K562 (cell line): ENCODE measurements around the gene POU2AF1. TPM values are rescaled to one million over a fixed set of nuclear protein-coding genes. Genes with fewer than 3 reads are reported as not detected.

Experiments used
- ATAC-seq: fragments of 200-7000 bp; cut with Tn5 transposase; 3 replicates; pipeline ENCODE4 v1.9.1; 2020; ENCODE audit warnings: moderate library complexity
- BruUV-seq: library from RNA; stranded (reverse); fragments of 400-500 nt; replicated peaks from 2 replicates; lab custom pipeline; 2021; lab: Mats Ljungman, UMichigan
- CTCF ChIA-PET: fragments of 300-600 bp; formaldehyde crosslinking; extraction: SDS; loops from one replicate; lab custom pipeline; 2021; ENCODE audit warnings: low intra/inter-chr PET ratio; lab: Yijun Ruan, JAX
- POLR2A ChIA-PET: fragments of 300-600, 350-650 bp; sonication (Branson Sonifier 250); formaldehyde crosslinking; extraction: SDS; loops from one replicate; lab custom pipeline; 2021; ENCODE audit warnings: antibody characterized with exemption, inconsistent platforms; lab: Yijun Ruan, JAX
- DNase-seq, 4 experiments: peaks; one replicate each; pipeline versions ENCODE4 v3.0.0 to v3.0.0-alpha.2; 2011 to 2018; ENCODE audit warnings: low spot score in 3 of 4, mixed read lengths in 3 of 4; ENCODE audit errors: extremely low read depth in 1 of 4
- FAIRE-seq: peaks from 2 replicates; lab custom pipeline; 2011; peaks lifted over from hg19 to GRCh38; lab: Jason Lieb, UNC
- H2AFZ ChIP-seq: 2 replicates; pipeline ENCODE4 v1.6.0; 2011; ENCODE audit warnings: low read depth, low read length, control low read depth, inconsistent platforms
- H3K27ac ChIP-seq: fragments of 200-600 bp; 3 replicates; pipeline ENCODE4 v1.8.0; 2011; ENCODE audit warnings: low read depth, mild to moderate bottlenecking, control low read depth, inconsistent platforms, low read length, moderate library complexity, mixed read lengths; ENCODE audit errors: extremely low read depth
- H3K27me3 ChIP-seq, 2 experiments: fragments of 300-600 bp in 1 of 2; 2 replicates in 1 of 2; 3 replicates in 1 of 2; pipeline versions ENCODE4 v1.6.0 to v1.8.0; 2011; ENCODE audit warnings: inconsistent platforms in 2 of 2, low read length in 2 of 2, mild to moderate bottlenecking in 1 of 2, mixed read lengths in 1 of 2, moderate library complexity in 1 of 2; ENCODE audit not compliant: control insufficient read depth in 2 of 2, insufficient read depth in 2 of 2
- H3K36me3 ChIP-seq: fragments of 300-600 bp; 3 replicates; pipeline ENCODE4 v1.8.0; 2011; ENCODE audit warnings: mild to moderate bottlenecking, low read length, inconsistent platforms; ENCODE audit not compliant: control insufficient read depth, insufficient read depth
- H3K4me1 ChIP-seq, 2 experiments: fragments of 200-600 bp in 1 of 2; replicated peaks in 1 of 2; 2 replicates in 1 of 2; 3 replicates in 1 of 2; pipeline versions ENCODE4 v1.5.1 to v1.8.0; 2011; ENCODE audit warnings: inconsistent platforms in 2 of 2, low read length in 2 of 2, mild to moderate bottlenecking in 1 of 2, mixed read lengths in 1 of 2, moderate library complexity in 1 of 2; ENCODE audit not compliant: control insufficient read depth in 2 of 2, insufficient read depth in 2 of 2
- H3K4me2 ChIP-seq: 2 replicates; pipeline ENCODE4 v1.6.1; 2011; ENCODE audit warnings: low read length, control low read depth, inconsistent platforms, mixed read lengths; ENCODE audit not compliant: insufficient read depth
- H3K4me3 ChIP-seq: fragments of 200-600 bp; sonication (generic), shearing (Covaris generic); 2 replicates; pipeline ENCODE4 v1.5.1; 2016; ENCODE audit warnings: control low read depth, inconsistent platforms
- H3K79me2 ChIP-seq: fragments of 200-600 bp; 3 replicates; pipeline ENCODE4 v1.8.0; 2011; ENCODE audit warnings: low read length, inconsistent platforms; ENCODE audit not compliant: control insufficient read depth, insufficient read depth
- H3K9ac ChIP-seq, 2 experiments: 2 replicates each; pipeline versions ENCODE4 v1.6.0 to v1.6.1; 2011; ENCODE audit warnings: low read depth in 2 of 2, low read length in 2 of 2, control low read depth in 1 of 2, inconsistent platforms in 1 of 2, mild to moderate bottlenecking in 1 of 2, mixed read lengths in 1 of 2; ENCODE audit not compliant: insufficient read depth in 1 of 2
- H3K9me1 ChIP-seq: one replicate; pipeline ENCODE4 v1.6.0; 2011; ENCODE audit warnings: inconsistent platforms, mild to moderate bottlenecking, low read length, moderate library complexity; ENCODE audit not compliant: control insufficient read depth, insufficient read depth
- H3K9me3 ChIP-seq: replicated peaks from 2 replicates; pipeline ENCODE4 v1.5.1; 2011; ENCODE audit warnings: low read depth, low read length, inconsistent platforms; ENCODE audit not compliant: control insufficient read depth, insufficient read depth
- H4K20me1 ChIP-seq: replicated peaks from 2 replicates; pipeline ENCODE4 v1.6.1; 2011; ENCODE audit warnings: low read length, inconsistent platforms, mixed read lengths; ENCODE audit not compliant: control insufficient read depth, insufficient read depth
- C11orf30 ChIP-seq: fragments of 450-650 bp; IDR thresholded peaks from 2 replicates; pipeline ENCODE4 v1.6.1; 2016; ENCODE audit warnings: low read depth, mild to moderate bottlenecking
- JUN ChIP-seq, 2 experiments: sonication (generic) in 1 of 2; formaldehyde crosslinking in 1 of 2; IDR thresholded peaks; 2 replicates each; pipeline versions ENCODE4 v1.6.1 to v1.8.0; 2012 to 2022; ENCODE audit warnings: borderline replicate concordance in 2 of 2, mild to moderate bottlenecking in 2 of 2, improper control_type of control experiment in 1 of 2, low read depth in 1 of 2, low read length in 1 of 2, missing genetic modification reagents in 1 of 2
- MAFF ChIP-seq: IDR thresholded peaks from 2 replicates; pipeline ENCODE4 v1.6.1; 2012; ENCODE audit warnings: low read length, improper control_type of control experiment
- MCM5 ChIP-seq: fragments of 450-650 bp; IDR thresholded peaks from 2 replicates; pipeline ENCODE4 v1.6.1; 2016; ENCODE audit warnings: low read depth
- NFRKB ChIP-seq: fragments of 450-650 bp; IDR thresholded peaks from 2 replicates; pipeline ENCODE4 v1.6.1; 2016; ENCODE audit warnings: low read depth
- PHF20 ChIP-seq: fragments of 450-650 bp; IDR thresholded peaks from 2 replicates; pipeline ENCODE4 v1.6.1; 2018; ENCODE audit not compliant: partially characterized antibody
- RAD21 ChIP-seq, 2 experiments: fragments of 250-450 bp in 1 of 2; fragments of 450-650 bp in 1 of 2; sonication (Bioruptor Pico) in 1 of 2; formaldehyde crosslinking in 1 of 2; IDR thresholded peaks in 1 of 2; conservative IDR thresholded peaks in 1 of 2; 2 replicates each; pipeline versions ENCODE4 v1.4.0 to v1.8.0; 2020 to 2022; ENCODE audit warnings: mild to moderate bottlenecking in 2 of 2, moderate library complexity in 1 of 2
- SETDB1 ChIP-seq: IDR thresholded peaks from one replicate; pipeline ENCODE4 v1.6.1; 2012; ENCODE audit warnings: low read length, control low read depth, inconsistent platforms
- SMC3 ChIP-seq: conservative IDR thresholded peaks from 2 replicates; pipeline ENCODE4 v1.6.1; 2011; ENCODE audit warnings: low read depth, low read length, improper control_type of control experiment; ENCODE audit not compliant: insufficient read depth
- TAF9B ChIP-seq: fragments of 450-650 bp; IDR thresholded peaks from 2 replicates; pipeline ENCODE4 v1.6.1; 2018; ENCODE audit warnings: mild to moderate bottlenecking; ENCODE audit not compliant: partially characterized antibody
- ZNF316 ChIP-seq: fragments of 450-650 bp; IDR thresholded peaks from 2 replicates; pipeline ENCODE4 v1.6.1; 2016
- WGBS: fragments of 100-300 bp; shearing (Covaris generic); methylation state at CpG from one replicate; pipeline ENCODE4 v1.1.6; 2016; ENCODE audit warnings: low coverage, mixed read lengths; ENCODE audit not compliant: insufficient coverage; ENCODE audit errors: missing lambda C conversion rate; 5-methylcytosine and 5-hydroxymethylcytosine counted together
- in situ Hi-C: fragments of 300-500 bp; cut with MboI; formaldehyde crosslinking; loops from 4 replicates; pipeline ENCODE4 v1.15.0; 2018; ENCODE audit warnings: inconsistent platforms, mixed read lengths
- intact Hi-C: fragments of 100-400 bp; cut with micrococcal nuclease; formaldehyde crosslinking; loops from 2 replicates; pipeline ENCODE4 v1.14.2; 2022
- polyA plus RNA-seq, 8 experiments: library from polyadenylated mRNA; depleted of rRNA in 4 of 8; stranded (reverse) in 5 of 8; unstranded in 3 of 8; fragments of >200 nt; fragmentation: Nextera tagmentation in 2 of 8; fragmentation: Illumina TruSeq in 1 of 8; extraction: Ambion mirVana in 2 of 8; extraction: Trizol in 1 of 8; gene quantifications; 2 replicates each; pipeline versions ENCODE4 v1.2.1 to v1.2.3, GENCODE V29; 2011 to 2014; ENCODE audit warnings: inconsistent platforms in 1 of 8, missing spikeins in 1 of 8
- total RNA-seq, 7 experiments: library from RNA; depleted of rRNA in 6 of 7; stranded (reverse); fragments of >200 nt in 6 of 7; fragmentation: Illumina TruSeq in 2 of 7; extraction: Trizol in 2 of 7; gene quantifications; 2 replicates each; pipeline versions ENCODE4 v1.2.1 to v1.2.3, GENCODE V29; 2011 to 2021; ENCODE audit warnings: low replicate concordance in 1 of 7
- TF ChIP-seq, protein P1 (sequence below): IDR thresholded peaks from 2 replicates; pipeline ENCODE4 v1.6.1; 2012; ENCODE audit warnings: low read depth, low read length, improper control_type of control experiment, borderline replicate concordance

The POU2AF1 gene
- total and polyA plus RNA-seq, 9 of the 15 experiments (the other 6 are each of a cell fraction or from before 2014, with no cell fraction given) = 0.09 TPM; not detected in 8

DNA sequence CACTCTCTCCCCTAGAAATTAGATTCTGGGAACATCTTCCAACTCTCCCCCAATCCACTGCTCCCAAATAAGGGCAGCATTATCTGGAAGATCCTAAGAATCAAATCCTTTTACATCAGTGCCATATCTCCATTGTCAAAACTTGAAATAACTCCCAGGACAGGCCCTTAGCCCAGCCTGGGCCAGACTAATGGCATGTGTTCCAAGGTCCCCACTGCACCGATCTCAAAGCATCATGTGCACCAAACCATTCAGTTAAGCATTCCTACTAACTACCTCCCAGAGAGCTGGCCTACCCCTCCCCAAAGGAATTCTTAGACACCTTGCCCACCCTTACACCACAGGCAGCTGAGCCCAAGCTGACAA, 44.2 kb upstream of the POU2AF1 start:
- no peak; the same call in 2 of the 3 replicates for ATAC-seq
- TF ChIP-seq MCM5 (no peak), NFRKB (no peak)
- TF ChIP-seq, all 486 proteins: peak for 0
- FAIRE-seq = peak; percentile 6
- no peak overlapping the region for H3K27ac ChIP-seq
- H3K27me3 ChIP-seq = peaks cover 2 to 9% of the 10 kb centered on the region in 2 experiments; a peak in 2 of 5 replicates
- H4K20me1 ChIP-seq = no peaks in the 10 kb centered on the region
- H3K9ac ChIP-seq = no peak overlapping the region
- no peak overlapping the region for H2AFZ ChIP-seq
- in situ Hi-C loops = no loop called here
- H3K36me3 ChIP-seq = no peaks in the 10 kb centered on the region
- H3K4me1 ChIP-seq = no peaks in the 10 kb centered on the region
- H3K9me3 ChIP-seq = no peaks in the 10 kb centered on the region
- no peaks in the 10 kb centered on the region for H3K9me1 ChIP-seq
- CTCF ChIA-PET = interaction anchor here (2.1 kb wide), 1 partner anchor 140 kb away, joined by 16 read pairs; no protein-coding TSS in a partner anchor
- intact Hi-C loops = loop anchor here (1.0 to 10.0 kb wide), 2 partner anchors 140 to 988 kb away; no protein-coding TSS in a partner anchor
- POLR2A ChIA-PET = interaction anchor here (0.6 to 1.1 kb wide), 2 partner anchors 89 to 136 kb away, joined by 3 read pairs; no protein-coding TSS in a partner anchor
- BruUV-seq = no TSS peak
- H3K4me2 ChIP-seq = no peak overlapping the region
- WGBS = 0% methylated on average over 1 of the region's 1 CpG
- no peak overlapping the region for H3K4me3 ChIP-seq
- no peak for DNase-seq
- H3K79me2 ChIP-seq = no peaks in the 10 kb centered on the region

DNA sequence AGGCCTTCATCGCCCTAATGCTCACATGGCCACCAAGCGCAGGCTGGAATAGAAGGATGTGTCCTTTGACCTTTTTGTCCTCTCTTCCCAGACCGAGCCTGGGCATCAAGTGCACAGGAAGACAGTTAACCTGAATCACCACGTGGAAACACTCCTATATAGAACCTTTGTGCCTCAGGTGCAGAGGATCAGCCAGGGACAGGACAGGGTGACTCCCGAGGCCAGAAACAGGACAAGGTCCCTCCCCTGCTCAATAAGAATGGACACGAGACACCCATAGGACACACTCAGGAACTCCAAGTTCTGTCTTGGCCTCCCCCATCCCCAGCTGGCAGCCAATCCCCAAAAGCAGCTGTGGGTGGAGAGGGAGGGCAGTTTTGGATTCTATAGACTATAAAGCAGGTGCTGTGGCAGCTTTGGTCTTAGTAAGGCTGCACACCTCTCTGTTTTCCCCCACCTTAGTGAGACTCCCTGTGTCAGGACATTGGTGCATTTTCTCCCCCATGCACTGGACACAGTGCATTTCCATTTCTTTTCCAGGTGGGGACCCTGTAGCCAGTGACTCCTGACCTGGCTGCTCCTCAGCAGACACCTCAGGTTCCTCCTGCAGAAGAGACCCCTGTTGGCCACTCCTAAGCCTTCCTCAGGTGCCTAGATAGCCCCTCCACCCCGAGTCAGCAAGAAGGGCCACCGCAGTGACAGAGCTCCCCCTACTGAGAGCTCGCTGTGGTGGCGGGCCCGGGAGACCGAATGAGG, 43.6 kb upstream of the POU2AF1 start:
- no peak overlapping the region for H3K4me2 ChIP-seq
- peak; percentile 89 for TF ChIP-seq ZNF316
- TF ChIP-seq TAF9B = no peak
- peak; percentile 30; the same call in 1 of the 2 replicates for TF ChIP-seq SMC3
- TF ChIP-seq SETDB1 = no peak
- no peak for TF ChIP-seq JUN (IDR thresholded peaks at IDR 0.05; ENCODE audit: borderline replicate concordance, low read depth, low read length)
- TF ChIP-seq JUN (CRISPR knock-in tag; IDR thresholded peaks at IDR 0.05; ENCODE audit: borderline replicate concordance) = no peak
- TF ChIP-seq C11orf30 = peak; percentile 86
- TF ChIP-seq, protein P1, sequence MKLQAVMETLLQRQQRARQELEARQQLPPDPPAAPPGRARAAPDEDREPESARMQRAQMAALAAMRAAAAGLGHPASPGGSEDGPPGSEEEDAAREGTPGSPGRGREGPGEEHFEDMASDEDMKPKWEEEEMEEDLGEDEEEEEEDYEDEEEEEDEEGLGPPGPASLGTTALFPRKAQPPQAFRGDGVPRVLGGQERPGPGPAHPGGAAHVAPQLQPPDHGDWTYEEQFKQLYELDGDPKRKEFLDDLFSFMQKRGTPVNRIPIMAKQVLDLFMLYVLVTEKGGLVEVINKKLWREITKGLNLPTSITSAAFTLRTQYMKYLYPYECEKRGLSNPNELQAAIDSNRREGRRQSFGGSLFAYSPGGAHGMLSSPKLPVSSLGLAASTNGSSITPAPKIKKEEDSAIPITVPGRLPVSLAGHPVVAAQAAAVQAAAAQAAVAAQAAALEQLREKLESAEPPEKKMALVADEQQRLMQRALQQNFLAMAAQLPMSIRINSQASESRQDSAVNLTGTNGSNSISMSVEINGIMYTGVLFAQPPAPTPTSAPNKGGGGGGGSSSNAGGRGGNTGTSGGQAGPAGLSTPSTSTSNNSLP = no peak
- peak; percentile 59 to 78 for TF ChIP-seq RAD21 (CRISPR knock-in tag; conservative IDR thresholded peaks at IDR 0.05 in 1 of 2, IDR thresholded peaks at IDR 0.05 in 1 of 2)
- no peak for TF ChIP-seq PHF20
- TF ChIP-seq MAFF = peak; percentile 79

More for the DNA sequence above, 43.6 kb upstream of the POU2AF1 start:
- 1% methylated on average over 12 of the region's 12 CpGs for WGBS
- ChIA-PET CTCF (interaction anchor here (2.1 kb wide), 1 partner anchor 139 kb away, joined by 16 read pairs; no protein-coding TSS in a partner anchor), POLR2A (interaction anchor here (0.6 to 1.1 kb wide), 2 partner anchors 88 to 136 kb away, joined by 3 read pairs; no protein-coding TSS in a partner anchor)
- in situ Hi-C loops = no loop called here
- Histone ChIP-seq H3K36me3 (no peaks in the 10 kb centered on the region), H3K27ac (no peak overlapping the region), H3K27me3 (peaks cover 2 to 9% of the 10 kb centered on the region in 2 experiments; a peak in 3 of 5 replicates), H3K4me3 (no peak overlapping the region), H3K9ac (no peak overlapping the region), H4K20me1 (no peaks in the 10 kb centered on the region), H3K4me1 (no peaks in the 10 kb centered on the region), H3K79me2 (no peaks in the 10 kb centered on the region), H3K9me3 (no peaks in the 10 kb centered on the region), H2AFZ (no peak overlapping the region), H3K9me1 (no peaks in the 10 kb centered on the region)
- peak; percentile 41 to 59 (median 48) for DNase-seq
- intact Hi-C loops = loop anchor here (1.0 to 10.0 kb wide), 2 partner anchors 139 to 988 kb away; no protein-coding TSS in a partner anchor
- no TSS peak for BruUV-seq
- FAIRE-seq = peak; percentile 68
- ATAC-seq = peak; percentile 98
